Ovary (tissue), 9 donors: ENCODE results near the gene DPAGT1. TPM values are rescaled to one million over a fixed set of nuclear protein-coding genes. Genes with fewer than 3 reads are reported as not detected.

Experiments
- DNase-seq, 5 donors: peaks; one replicate each; pipeline ENCODE4 v3.0.0-alpha.2; 2019 to 2020
- H3K27ac ChIP-seq, 2 donors: fragments of 200-600 bp; one replicate each; pipeline versions ENCODE4 v1.5.1 to v1.8.0; 2019 to 2022
- H3K27me3 ChIP-seq: fragments of 200-600 bp; one replicate; pipeline ENCODE4 v1.8.0; 2022
- H3K36me3 ChIP-seq: fragments of 200-600 bp; sonication (generic); one replicate; pipeline ENCODE4 v1.5.1; 2019
- H3K4me1 ChIP-seq: one replicate; pipeline ENCODE4 v1.8.1; 2013; ENCODE audit warnings: mild to moderate bottlenecking, moderate library complexity; ENCODE audit not compliant: insufficient read depth
- H3K4me3 ChIP-seq: fragments of 200-600 bp; sonication (generic); one replicate; pipeline ENCODE4 v1.5.1; 2017
- H3K9me3 ChIP-seq, 2 donors: fragments of 200-600 bp in 1 of 2; sonication (generic) in 1 of 2; one replicate each; pipeline versions ENCODE4 v1.5.1 to v1.8.1; 2013 to 2019; ENCODE audit warnings: mild to moderate bottlenecking in 1 of 2, moderate library complexity in 1 of 2
- EP300 ChIP-seq: sonication (generic); formaldehyde crosslinking; IDR thresholded peaks from one replicate; pipeline ENCODE4 v1.6.1; 2017; ENCODE audit warnings: antibody characterized with exemption
- POLR2A ChIP-seq: fragments of 450-650 bp; IDR thresholded peaks from one replicate; pipeline ENCODE4 v1.6.1; 2017; ENCODE audit warnings: antibody characterized with exemption, mild to moderate bottlenecking, moderate library complexity
- WGBS, 3 donors: extraction: QIAGEN DNeasy Blood & Tissue Kit in 1 of 3; methylation state at CpG; one replicate each; pipeline versions ENCODE4 v1.1.5 to v1.1.7; 2013 to 2017; 5-methylcytosine and 5-hydroxymethylcytosine counted together
- intact Hi-C, 4 donors: fragments of 100-400 bp; cut with DNase I; formaldehyde crosslinking; loops; one replicate each; pipeline versions ENCODE4 v1.11.0 to v1.15.1; 2022 to 2023
- polyA plus RNA-seq, 2 donors: library from polyadenylated mRNA; stranded (reverse); fragments of 200-250 nt in 1 of 2; fragments of 350-450 nt in 1 of 2; fragmentation: Illumina TruSeq in 1 of 2; extraction: RNeasy Lipid Tissue Mini Kit (QIAGEN cat#74804) in 1 of 2; gene quantifications; one replicate each; pipeline ENCODE4 v1.2.3, GENCODE V29; 2013 to 2014
- total RNA-seq, 7 donors: library from RNA; depleted of rRNA in 2 of 7; stranded (reverse); fragments of >200 nt in 2 of 7; fragmentation: NEBNext Ultra II Directional in 3 of 7; extraction: Animal tissue kit (Norgen Biotek cat#: 25700) in 3 of 7; gene quantifications; one replicate each; pipeline versions ENCODE4 v1.1.0 to v1.2.4, GENCODE V29; 2016 to 2023
- TF ChIP-seq, protein P1 (sequence below), 3 donors: fragments of 450-650 bp in 2 of 3; fragments of 200-600 bp in 1 of 3; IDR thresholded peaks; one replicate each; pipeline versions ENCODE4 v1.5.1 to v1.8.0; 2016 to 2022; ENCODE audit warnings: antibody characterized with exemption in 3 of 3, mild to moderate bottlenecking in 1 of 3
- donor health status: DM: no; HTN: no; CAD: no; lungs with moderate emphysema.
- donor health status: DM: no; HTN: no; CAD: no.
- donor health status: Bipolar disorder and iron deficiency.
- donor health status: DM: yes; HTN: yes; CAD: no.
- donor health status: DM: no; HTN: no; CAD: no.
- donor health status: DM: yes; HTN: yes; CAD: no.

DPAGT1 gene
- total and polyA plus RNA-seq, 9 donors = 14.1 to 61.4 (median 24.4) TPM

DNA sequence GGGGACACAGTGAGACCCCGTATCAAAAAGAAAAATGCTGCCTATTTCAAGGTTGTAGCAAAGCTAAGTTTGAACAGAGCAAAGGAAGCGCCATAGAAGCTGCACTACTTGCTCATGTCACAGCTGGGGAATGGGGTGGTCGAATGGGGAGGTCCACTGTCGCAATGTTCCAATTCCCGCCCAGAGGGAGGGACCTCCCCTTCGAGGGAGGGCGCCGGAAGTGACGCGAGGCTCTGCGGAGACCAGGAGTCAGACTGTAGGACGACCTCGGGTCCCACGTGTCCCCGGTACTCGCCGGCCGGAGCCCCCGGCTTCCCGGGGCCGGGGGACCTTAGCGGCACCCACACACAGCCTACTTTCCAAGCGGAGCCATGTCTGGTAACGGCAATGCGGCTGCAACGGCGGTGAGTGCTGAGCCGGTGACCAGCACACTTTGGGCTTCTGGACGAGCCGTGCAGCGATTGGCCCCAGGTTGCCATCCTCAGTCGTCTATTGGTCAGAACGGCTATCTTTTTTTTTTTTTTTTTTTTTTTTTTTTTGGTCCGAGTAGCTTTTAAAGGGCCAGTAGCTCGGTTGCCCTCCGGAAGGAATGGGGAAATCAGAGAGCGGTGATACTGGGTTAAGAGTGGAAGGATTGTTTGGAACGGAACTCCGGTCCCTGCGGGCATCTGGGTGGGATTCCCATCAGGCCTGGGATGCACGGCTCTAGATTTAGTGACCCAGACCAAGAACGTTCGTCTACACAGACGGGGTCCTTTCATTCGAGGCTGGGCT lies 16.8 kb downstream of the DPAGT1 start, which contains the start of gene HMBS:
TSS of gene HMBS (plus strand) at position 219 of the 774 bp plus-strand sequence. CDS start at position 372, 153 bp downstream.
- DNase-seq = peak; percentile 90 to 94 (median 93)
- 0% methylated on average over 44 to 45 of the region's 45 CpGs for WGBS, 3 donors
- H3K36me3 ChIP-seq = no peaks in the 10 kb centered on the region
- peak within 1 kb of the TSS; percentile 83 for H3K4me3 ChIP-seq
- intact Hi-C loops = loop anchor here in 1 of 4 donors (1.0 kb wide), 1 partner anchor 21 kb away; no protein-coding TSS in a partner anchor
- TF ChIP-seq, protein P1, sequence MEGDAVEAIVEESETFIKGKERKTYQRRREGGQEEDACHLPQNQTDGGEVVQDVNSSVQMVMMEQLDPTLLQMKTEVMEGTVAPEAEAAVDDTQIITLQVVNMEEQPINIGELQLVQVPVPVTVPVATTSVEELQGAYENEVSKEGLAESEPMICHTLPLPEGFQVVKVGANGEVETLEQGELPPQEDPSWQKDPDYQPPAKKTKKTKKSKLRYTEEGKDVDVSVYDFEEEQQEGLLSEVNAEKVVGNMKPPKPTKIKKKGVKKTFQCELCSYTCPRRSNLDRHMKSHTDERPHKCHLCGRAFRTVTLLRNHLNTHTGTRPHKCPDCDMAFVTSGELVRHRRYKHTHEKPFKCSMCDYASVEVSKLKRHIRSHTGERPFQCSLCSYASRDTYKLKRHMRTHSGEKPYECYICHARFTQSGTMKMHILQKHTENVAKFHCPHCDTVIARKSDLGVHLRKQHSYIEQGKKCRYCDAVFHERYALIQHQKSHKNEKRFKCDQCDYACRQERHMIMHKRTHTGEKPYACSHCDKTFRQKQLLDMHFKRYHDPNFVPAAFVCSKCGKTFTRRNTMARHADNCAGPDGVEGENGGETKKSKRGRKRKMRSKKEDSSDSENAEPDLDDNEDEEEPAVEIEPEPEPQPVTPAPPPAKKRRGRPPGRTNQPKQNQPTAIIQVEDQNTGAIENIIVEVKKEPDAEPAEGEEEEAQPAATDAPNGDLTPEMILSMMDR (IDR thresholded peaks at IDR 0.05) = no peak
- peak; percentile 38 for TF ChIP-seq POLR2A
- TF ChIP-seq EP300 = peak; percentile 41
- H3K27ac ChIP-seq = peak within 1 kb of the TSS; percentile 74 to 79
- no peaks in the 10 kb centered on the region for H3K9me3 ChIP-seq
- no peaks in the 10 kb centered on the region for H3K27me3 ChIP-seq
- peaks cover 7% of the 10 kb centered on the region for H3K4me1 ChIP-seq

DNA sequence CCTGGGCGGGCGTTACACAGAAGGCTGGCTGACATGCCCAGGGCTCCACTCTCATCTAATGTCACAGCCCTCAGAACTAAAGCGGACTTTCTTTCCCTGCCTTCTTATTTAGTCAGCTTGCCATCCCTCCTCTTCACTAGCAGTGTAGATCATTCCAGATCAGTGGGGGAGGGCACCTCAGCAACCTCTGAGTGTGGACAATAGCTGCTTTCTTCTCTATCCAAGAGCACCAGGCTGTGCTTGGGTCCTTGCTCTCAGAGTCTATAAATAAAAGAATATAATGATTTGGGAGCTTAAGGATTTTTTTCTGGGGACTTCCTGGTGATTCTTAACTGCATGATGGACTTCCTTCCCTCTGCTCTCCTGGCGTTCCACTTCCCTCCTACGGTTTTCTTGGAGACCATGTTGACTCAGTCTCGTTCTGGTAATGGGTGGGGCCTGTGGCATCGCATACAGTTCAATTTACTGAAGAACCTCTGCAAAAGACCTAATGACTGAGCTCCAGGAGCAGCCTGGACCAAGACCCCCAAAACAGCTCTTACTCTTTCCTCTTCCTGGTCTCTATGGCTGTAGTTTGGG lies 19.9 kb downstream of the DPAGT1 start:
- intact Hi-C loops = no loop called here
- Histone ChIP-seq H3K4me3 (no peak overlapping the region), H3K27me3 (no peaks in the 10 kb centered on the region), H3K4me1 (peaks cover 7% of the 10 kb centered on the region), H3K36me3 (no peaks in the 10 kb centered on the region), H3K9me3 (no peaks in the 10 kb centered on the region), H3K27ac (no peak overlapping the region)
- no peak for DNase-seq
- 65 to 67% (median 67%) methylated on average over 7 of the region's 7 CpGs for WGBS, 3 donors
- TF ChIP-seq, protein P1 (IDR thresholded peaks at IDR 0.05) = no peak
- TF ChIP-seq EP300 (no peak), POLR2A (no peak)

DNA sequence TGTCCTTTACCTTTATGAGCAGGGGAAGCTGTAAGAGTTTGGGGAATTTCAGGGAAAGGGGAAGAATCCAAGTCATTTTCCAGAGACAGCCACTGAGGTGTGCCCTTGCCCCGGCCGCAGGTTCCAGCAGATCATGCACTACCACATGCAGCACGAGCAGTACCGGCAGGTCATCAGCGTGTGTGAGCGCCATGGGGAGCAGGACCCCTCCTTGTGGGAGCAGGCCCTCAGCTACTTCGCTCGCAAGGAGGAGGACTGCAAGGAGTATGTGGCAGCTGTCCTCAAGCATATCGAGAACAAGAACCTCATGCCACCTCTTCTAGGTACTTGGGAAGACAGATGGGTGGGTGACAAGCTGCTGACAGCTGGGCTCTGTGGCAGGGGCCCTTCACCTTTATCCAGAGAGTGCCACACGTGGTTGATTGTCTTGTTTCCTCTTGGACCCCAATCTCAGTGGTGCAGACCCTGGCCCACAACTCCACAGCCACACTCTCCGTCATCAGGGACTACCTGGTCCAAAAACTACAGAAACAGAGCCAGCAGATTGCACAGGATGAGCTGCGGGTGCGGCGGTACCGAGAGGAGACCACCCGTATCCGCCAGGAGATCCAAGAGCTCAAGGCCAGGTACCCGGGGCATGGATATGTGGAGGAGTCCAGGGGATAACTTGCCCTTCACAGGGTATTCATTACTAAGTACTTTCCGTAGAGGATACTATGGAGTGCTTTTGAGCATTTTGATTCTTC lies 22.8 kb downstream of the DPAGT1 start:
- no peaks in the 10 kb centered on the region for H3K27me3 ChIP-seq
- intact Hi-C loops = no loop called here

DNA sequence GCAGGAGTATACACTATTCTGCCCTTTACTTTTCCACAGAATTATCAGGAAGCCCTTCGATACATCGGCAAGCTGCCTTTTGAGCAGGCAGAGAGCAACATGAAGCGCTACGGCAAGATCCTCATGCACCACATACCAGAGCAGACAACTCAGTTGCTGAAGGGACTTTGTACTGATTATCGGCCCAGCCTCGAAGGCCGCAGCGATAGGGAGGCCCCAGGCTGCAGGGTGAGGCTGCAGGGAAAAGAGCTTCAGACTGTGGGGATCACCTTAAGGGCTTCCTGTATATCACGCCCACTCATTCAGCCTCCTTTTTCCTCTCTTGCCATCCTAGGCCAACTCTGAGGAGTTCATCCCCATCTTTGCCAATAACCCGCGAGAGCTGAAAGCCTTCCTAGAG lies 23.8 kb downstream of the DPAGT1 start:
- intact Hi-C loops = no loop called here
- TF ChIP-seq, protein P1 (IDR thresholded peaks at IDR 0.05) = no peak
- TF ChIP-seq POLR2A (no peak), EP300 (no peak)
- no peak for DNase-seq
- H3K9me3 ChIP-seq = no peaks in the 10 kb centered on the region
- no peak overlapping the region for H3K4me3 ChIP-seq
- H3K36me3 ChIP-seq = no peaks in the 10 kb centered on the region
- H3K27me3 ChIP-seq = no peaks in the 10 kb centered on the region
- H3K27ac ChIP-seq = no peak overlapping the region
- 90 to 97% (median 93%) methylated on average over 11 of the region's 11 CpGs for WGBS, 3 donors
- H3K4me1 ChIP-seq = no peaks in the 10 kb centered on the region

More for the DNA sequence above, 22.8 kb downstream of the DPAGT1 start:
- TF ChIP-seq, protein P1 (IDR thresholded peaks at IDR 0.05) = no peak
- no peaks in the 10 kb centered on the region for H3K4me1 ChIP-seq
- no peak overlapping the region for H3K4me3 ChIP-seq
- no peaks in the 10 kb centered on the region for H3K9me3 ChIP-seq
- DNase-seq = no peak
- 87 to 91% (median 89%) methylated on average over 19 of the region's 19 CpGs for WGBS, 3 donors
- no peak overlapping the region for H3K27ac ChIP-seq
- H3K36me3 ChIP-seq = no peaks in the 10 kb centered on the region
